HG03095 (cell line): ENCODE data around the gene CAPN1.
"Not testable (repeated sequence)": the region's sequence is repeated elsewhere in the genome, so short reads cannot be mapped to it uniquely, and the experiment has no call there.

Experiments
- ATAC-seq: cut with Tn5 transposase; IDR thresholded peaks from one replicate; pipeline ENCODE4 v1.9.1; 2021; ENCODE audit warnings: moderate library complexity; ENCODE audit not compliant: unreplicated experiment

The CAPN1 gene

DNA sequence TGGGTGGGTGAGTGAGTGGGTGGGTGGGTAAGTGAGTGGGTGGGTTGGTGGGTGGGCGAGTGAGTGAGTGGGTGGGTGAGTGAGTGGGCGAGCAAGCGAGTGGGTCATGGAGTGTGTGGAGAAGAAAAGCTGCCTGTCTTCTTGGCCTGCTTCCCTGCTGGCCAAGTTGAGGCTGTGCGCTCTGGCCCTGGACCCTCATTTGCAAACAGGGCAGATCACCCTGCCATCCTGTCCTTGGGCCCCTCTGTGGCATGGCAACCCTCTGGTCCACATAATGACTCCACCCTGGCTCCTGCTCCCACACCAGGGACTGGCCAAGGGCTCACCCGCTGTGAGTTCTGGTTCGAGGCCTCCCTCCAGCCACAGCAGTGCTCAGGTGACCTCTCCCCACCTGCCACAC, 35.1 kb downstream of the CAPN1 start:
- ATAC-seq: no peak

DNA sequence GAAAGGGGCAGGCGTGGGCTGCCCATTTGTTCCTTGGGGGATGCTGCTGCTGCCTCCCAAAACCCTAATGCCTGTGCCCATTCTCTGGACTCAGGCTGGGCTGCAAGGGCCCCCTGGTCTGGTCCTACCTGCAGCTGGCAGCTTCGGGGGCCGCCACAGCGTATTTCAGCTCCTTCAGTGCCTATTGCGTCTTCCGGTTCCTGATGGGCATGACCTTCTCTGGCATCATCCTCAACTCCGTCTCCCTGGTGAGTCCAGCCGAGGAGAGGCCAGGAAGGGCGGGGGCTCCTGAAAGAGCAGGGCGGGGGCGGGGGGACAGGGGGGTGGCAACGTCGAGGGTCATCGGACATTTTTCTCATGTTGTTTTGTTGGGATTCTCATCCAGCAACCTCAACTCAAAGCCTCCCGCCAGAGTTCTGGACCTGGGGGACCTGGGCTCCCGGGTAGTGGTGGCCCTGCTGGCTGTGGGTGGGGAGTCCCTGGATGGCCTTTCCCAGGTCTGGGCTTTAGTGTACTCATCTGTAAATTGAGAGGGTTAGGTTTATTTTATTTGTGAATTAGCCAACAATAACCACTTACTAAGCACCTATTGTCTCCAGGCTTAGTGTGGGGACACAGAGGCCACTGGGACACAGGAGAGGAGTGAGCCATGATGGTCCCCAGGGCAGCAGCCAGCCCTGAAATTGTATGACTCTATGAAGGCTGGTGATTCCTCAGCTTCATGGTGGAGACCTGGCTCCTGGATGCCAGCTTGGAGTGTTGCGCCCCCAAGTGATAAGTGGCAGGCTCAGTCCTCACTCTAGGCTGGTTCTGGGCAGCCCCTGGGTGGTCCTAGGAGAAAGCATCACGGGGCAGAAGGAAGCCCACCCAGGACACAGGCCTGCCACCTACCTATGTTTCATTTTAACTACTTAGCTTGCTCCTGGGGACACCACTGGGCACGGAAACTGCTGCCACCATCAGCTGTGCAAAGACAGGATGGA, 36.0 kb downstream of the CAPN1 start:
- no peak for ATAC-seq

DNA sequence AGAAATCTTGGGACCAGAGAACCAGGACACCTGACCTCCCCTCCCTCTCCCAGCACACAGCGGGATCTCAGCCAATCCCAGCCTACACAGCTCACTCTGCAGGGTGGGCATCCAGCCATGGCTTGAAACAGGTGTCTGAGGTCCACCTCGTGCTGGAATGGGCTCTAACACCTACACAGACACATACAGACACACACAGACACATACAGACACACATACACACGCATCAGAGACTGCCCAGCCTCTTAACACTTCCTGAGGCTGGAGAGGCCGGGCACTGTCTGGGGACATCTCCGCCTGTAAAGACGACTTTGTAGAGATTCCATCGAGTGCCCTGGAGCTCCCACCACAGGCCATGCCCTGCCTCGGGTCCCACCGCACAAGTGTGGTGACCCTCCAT, 36.7 kb downstream of the CAPN1 start:
- no peak for ATAC-seq

DNA sequence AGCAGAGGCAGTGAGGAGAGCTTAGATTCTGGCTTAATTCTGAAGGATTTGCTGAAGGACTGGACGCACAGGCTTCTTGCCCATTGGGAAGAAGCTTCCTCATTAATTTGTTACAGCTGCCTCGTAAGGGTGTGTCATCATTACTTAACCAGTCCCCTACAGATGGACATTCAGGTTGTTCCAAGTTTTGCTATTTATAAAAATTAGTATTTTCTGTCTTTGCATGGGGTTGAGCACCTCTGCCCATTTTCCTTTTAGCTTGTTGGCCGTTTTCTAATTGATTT, 38.1 kb downstream of the CAPN1 start:
- ATAC-seq: no peak

DNA sequence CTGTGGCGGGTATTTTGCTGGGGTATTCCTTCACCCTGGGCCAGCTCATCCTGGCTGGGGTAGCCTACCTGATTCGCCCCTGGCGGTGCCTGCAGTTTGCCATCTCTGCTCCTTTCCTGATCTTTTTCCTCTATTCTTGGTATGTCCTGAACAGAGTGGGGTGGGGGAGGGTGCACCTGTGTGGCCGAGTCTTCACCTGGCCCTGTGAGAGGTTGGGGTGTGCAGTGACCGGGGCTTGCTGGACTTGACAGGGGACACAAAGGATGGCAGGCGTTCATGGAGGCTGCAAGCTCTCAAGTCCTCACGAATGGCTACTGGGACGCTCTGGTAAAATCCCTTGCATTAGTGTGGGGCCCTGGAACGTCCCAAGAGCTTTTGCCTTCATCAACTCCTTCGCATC, 39.3 kb downstream of the CAPN1 start:
- no peak for ATAC-seq

DNA sequence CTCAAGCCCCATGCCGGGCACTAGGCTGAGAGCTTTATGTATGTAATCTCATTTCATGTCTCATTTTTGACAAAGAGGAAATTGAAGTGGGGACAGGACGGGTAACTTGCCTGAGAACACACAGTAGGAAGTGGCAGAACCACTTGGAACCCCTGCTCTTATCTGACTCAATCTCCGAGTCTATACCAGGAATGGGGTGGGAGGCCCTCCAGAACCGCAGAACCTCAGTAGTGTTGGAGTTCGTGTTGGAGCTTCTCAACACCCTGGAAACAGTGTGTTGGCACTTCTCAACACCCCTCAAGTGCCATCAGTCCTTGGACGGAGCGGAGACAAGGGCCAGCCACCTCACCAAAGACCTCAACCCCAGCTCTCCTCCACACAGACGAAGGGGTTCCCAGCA, 41.3 kb downstream of the CAPN1 start:
- ATAC-seq: no peak

DNA sequence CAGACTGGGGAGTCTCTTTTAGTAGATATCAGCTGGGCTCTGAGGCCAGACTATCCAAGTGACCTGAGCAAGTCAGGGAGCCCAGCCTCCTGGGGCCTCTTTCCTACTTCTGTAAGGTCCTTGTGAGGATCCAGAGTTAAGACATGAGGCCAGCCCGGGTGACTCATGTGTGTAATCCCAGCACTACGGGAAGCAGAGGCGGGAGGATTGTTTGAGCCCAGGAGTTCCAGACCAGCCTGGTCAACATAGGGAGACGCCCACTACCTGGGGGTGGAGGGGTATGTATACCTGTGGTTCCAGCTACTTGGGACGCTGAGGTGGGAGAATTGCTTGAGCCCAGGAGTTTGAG, 43.2 kb downstream of the CAPN1 start:
- no peak for ATAC-seq

DNA sequence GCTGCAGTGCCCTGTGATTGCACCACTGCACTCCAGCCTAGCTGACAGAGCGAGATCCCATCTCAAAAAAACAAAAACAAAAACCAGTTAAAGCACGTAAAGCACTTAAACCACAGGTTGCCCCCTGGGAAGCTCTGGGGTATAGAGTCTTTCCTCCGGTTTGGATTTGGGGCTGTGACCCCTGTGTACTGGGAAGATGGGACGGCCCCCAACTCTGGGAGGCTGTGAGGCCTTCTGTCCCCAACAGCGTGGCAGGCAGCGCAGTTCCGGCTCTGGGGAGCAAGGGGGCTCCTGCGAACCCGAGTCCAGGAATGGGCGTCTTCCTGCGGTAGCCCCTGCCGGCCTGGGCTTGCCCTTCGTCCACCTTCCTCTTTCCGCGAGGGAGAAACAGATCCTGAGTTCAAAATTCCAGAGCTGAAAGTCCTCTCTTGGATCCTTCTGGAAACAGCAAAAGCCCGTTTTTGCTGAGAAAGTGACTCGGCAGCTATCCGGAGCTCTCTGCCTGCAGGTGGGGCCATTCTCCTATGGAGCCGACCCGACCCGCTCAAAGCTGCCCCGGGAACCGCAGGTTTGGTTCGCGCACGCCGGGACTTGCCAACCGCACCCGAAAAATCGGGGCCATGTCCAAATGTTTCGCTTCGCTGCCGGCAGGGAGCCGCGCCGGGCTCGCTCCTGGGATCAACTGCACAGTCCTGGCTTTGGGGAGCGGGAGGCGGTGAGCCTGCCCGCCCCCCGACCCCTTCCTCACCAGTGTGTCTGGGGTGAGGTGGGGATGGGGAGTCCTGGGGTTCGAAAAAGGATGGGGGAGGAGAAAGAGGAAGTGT, 43.8 kb downstream of the CAPN1 start:
- no peak for ATAC-seq

DNA sequence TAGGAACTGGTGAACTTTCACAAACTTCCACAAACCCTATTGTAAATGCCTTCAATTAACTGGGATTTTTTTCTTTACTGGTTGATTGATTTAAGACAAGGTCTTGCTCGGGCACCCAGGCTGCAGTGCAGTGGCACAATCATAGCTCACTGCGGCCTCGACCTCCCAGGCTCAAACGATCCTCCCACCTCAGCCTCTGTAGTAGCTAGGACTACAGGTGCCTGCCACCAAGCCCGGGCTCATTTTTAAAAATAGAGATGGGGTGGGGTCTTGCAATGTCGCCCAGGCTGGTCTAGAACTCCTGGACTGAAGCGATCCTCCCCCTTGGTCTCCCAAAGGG, 44.3 kb downstream of the CAPN1 start:
- ATAC-seq: no peak

DNA sequence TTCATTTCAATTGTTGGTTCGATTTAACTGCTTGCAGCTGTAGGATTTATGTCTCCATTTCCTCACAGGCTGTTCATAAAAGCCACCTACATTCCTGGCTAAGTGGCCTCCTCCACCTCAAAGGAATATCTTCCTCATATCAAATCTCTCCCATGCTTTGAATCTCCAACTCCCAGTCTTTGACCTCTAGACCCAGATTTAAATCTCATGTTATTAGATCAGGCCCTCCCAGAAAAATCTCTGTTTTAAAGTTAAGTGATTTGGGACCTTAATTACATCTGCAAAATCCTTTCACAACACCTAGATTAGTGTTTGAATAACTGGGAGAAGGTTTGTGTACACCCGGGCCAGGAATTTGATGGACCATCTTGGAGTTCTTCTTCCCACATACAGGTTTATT, 46.2 kb downstream of the CAPN1 start:
- no peak for ATAC-seq

DNA sequence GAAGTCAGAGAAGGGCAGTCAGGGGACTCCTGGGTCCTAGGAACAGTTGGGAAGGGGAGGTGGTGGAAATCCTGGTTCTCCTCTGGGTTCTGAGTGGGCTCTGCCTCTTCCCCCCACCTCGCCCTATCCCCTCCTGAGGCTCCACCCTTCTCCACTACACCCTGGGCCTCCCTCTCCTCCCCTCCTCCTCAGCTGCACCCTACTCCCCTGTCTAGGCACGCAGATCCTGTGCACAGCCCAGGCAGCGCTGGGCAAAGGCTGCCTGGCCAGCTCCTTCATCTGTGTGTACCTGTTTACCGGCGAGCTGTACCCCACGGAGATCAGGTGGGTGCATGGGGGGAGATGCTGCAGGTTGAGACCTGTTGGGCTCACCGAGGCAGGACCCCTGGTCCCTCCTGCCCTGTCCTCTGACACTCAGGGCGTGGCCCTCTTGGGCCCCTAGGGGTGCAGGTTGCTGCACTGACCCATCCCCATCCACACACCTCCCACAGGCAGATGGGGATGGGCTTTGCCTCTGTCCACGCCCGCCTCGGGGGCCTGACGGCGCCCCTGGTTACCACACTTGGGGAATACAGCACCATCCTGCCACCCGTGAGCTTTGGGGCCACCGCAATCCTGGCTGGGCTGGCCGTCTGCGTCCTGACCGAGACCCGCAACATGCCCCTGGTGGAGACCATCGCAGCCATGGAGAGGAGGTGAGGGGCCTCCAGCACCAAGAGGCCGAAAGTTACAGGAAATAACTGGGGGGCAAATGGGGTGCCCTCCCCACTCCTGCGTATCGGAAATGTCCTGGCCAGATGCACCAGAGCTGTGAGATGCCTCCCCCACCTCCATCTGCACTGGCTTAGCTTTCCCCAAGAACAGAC, 54.7 kb downstream of the CAPN1 start:
- no peak for ATAC-seq

DNA sequence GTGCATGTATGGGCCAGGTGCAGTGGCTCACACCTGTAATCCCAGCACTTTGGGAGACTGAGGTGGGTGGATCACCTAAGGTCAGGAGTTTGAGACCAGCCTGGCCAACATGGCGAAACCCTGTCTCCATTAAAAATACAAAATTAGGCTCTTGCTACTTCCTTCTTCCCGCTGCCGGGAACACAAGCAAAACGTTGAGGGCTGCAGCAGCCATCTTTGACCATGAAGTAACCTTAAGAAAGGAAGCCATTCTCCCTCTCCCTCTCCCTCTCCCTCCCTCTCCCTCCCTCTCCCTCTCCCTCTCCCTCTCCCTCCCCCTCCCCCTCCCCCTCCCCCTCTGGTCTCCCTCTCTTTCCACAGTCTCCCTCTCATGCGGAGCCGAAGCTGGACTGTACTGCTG, 56.6 kb downstream of the CAPN1 start:
- not testable (repeated sequence) for ATAC-seq

DNA sequence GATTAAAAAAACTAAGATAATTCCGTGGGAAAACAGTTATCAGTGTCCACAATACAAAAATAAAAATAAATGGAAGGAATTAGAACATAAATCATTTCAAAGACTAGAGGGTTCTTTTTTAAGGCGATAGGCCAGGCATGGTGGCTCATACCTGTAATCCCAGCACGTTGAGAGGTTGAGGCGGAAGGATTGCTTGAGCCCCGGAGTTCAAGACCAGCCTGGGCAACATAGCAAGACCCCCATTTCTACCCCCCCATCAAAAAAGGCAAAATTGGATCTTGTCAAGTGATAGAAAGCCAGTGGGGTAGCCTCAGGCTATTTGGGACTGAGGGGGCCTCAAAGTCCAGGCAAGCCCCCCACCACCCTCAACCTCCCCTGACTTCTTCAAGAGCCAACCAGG, 59.4 kb downstream of the CAPN1 start:
- ATAC-seq: no peak

DNA sequence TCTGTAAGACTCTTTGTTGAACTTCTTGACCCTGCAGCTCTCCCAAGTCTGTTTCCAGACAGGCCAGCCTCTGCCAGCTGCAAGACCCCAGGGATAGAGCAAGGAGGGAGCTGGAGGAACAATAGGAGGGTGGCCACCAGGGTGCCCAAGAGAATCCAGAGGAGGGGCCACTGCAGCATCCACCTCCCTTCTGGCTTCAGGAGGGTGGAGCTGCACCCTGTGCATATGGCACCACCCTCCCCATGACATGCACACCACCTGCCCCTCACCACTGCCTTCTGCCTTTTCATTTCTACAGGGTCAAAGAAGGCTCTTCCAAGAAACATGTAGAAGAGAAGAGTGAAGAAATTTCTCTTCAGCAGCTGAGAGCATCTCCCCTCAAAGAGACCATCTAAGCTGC, 60.0 kb downstream of the CAPN1 start:
- no peak for ATAC-seq

DNA sequence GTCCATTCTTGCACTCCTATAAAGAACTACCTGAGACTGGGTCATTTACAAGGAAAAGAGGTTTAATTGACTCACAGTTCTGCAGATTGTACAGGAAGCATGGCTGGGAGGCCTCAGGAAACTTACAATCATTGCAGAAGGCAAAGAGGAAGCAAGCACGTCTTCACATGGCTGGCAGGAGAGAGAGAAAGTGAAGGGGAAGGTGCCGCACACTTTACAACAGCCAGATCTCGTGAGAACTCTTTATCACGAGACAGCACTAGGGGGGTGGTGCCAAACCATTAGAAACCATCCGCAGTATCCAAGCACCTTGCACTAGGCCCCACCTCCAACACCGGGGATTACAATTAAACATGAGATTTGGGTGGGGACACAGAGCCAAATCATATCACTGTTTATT, 60.7 kb downstream of the CAPN1 start:
- no peak for ATAC-seq

DNA sequence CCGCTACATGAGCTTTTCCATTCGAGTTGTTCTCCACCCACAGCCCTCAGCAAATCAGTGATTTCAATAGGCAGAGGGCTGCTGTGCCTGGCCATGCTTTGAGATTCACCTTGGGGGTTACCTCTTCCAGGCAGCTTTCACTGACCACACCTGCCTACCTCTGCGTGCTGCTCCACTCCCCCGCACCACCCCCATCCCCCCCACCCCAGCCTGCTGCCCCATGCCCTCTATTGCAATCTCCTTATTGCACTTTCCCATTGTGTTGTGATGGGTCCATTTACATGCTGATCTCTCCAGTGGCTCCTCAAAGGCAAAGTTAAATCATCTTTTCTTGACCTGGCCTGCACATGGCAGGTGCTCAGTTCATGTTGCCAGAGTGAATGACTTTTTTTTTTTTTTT, 62.1 kb downstream of the CAPN1 start:
- no peak for ATAC-seq

DNA sequence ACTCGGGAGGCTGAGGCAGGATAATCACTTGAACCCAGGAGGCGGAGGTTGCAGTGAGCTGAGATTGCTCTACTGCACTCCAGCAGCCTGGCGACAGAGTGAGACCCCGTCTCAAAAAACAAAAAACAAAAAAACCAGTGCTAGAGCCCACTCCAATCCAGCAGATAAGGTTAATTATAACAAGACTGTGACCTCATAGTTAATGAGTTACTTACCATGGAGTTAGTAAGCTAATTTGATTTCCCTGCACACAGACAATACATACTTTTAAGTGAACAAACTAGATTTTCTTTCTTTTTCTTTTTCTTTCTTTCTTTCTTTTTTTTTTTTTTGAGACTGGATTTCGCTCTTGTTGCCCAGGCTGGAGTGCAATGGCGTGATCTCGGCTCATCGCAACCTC, 63.3 kb downstream of the CAPN1 start:
- not testable (repeated sequence) for ATAC-seq

DNA sequence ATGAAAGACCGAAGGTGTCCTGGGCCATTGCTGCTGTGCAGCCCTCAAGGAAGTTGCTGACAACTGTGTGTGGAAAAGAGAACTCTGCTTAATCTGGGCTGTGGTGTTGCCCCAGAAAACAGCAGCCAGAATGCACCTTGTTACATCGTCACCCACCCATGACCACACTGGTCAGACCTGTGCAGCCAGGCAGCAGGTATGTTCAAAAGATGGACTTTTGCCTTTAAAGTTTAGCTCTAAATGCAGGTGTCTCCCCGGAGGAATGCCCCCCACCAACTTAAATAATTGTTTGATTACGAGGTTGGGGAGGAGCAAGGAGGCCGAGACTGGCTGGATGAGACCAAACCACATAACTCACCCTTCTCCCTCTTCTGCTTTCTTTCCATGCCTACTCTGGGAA, 64.8 kb downstream of the CAPN1 start:
- no peak for ATAC-seq

DNA sequence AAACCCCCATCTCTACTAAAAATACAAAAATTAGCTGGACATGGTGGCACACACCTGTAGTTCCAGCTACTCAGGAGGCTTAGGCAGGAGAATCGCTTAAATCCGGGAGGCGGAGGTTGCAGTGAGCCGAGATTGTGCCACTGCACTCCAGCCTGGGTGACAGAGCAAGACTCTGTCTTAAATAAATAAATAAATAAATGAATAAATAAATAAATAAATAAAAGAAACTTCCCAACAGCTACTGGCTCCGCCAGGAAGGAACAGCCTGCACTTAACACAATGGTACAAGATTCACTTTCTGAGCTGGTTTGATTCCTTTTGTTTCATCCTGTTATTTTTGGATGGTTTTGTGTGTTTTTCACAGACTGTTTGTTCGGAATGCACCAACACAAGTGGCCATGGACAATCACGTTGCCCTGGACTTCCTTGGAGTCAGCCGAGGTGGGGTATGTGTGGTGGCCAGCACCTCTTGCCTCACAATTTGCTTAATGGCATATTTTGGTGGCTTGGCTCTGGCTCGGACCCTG, 66.5 kb downstream of the CAPN1 start:
- not testable (repeated sequence) for ATAC-seq

DNA sequence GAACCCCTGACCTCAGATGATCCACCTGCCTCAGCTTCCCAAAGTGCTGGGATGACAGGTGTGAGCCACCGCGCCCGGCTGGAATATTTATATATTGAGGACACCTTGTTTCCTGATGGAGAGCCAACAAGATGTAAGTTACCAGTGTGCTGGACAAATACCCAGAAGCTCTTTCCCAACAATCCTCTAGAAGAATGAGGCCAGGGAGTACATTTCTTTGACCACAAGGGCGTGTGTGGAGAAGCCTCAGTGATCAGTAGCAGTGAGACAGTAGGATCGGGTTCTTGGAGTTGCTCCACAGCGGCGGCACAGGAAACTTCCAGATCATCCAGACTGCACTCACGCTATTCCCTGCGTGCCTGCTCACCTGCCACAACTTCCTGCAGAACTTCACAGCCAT, 69.7 kb downstream of the CAPN1 start:
- ATAC-seq: no peak

DNA sequence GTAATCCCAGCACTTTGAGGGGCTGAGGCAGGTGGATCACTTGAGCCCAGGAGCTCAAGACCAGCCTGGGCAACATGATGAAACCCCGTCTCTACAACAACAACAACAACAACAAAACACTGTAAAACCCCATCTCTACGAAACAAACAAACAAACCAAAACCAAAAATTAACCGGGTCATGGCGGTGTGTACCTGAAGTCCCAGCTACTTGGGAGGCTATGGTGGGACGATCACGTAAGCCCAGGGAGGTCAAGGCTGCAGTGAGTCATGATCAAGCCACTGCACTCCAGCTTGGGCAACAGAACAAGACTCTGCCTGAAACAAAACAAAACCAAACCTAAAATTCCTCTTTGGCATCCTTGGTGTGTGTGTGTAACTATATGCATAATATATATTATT, 73.0 kb downstream of the CAPN1 start:
- ATAC-seq: no peak
